HG03066 (cell line): ENCODE data around the gene APOOL.
"Not testable (repeated sequence)": the region's sequence is repeated elsewhere in the genome, so short reads cannot be mapped to it uniquely, and the experiment has no call there.

Source experiments
- ATAC-seq: cut with Tn5 transposase; IDR thresholded peaks from one replicate; pipeline ENCODE4 v1.9.1; 2021; ENCODE audit warnings: low read depth; ENCODE audit not compliant: unreplicated experiment

APOOL gene

GRCh38 chrX:85077247-85077646, 73.6 kb downstream of the APOOL start:
- not testable (repeated sequence) for ATAC-seq

GRCh38 chrX:85084770-85085393, 81.2 kb downstream of the APOOL start:
- ATAC-seq = no peak

GRCh38 chrX:85089321-85089840, 85.7 kb downstream of the APOOL start:
- ATAC-seq = no peak

DNA sequence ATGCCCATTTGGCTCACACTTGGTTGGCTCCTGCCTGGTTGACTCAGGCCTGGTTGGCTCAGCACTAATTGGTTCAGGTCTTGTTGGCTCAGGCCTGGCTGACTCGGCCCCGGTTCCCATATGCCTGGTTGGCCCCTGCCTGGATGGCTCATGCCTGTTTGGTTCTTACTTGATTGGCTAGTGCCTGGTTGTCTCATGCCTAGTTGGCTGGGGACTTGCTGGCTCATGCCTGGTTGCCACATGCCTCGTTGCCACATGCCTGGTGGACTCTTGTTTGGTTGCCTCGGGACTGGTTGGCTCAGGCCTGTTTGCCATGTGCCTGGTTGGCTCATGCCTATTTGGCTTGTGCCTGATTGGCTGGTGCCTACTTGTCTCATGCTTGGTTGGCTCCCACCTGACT, 103.7 kb downstream of the APOOL start:
- ATAC-seq = no peak

GRCh38 chrX:85108165-85108564, 104.5 kb downstream of the APOOL start:
- ATAC-seq = no peak

- no peak for ATAC-seq
These were observed 105.6 kb downstream of the APOOL start for GRCh38 chrX:85109235-85109634.

DNA sequence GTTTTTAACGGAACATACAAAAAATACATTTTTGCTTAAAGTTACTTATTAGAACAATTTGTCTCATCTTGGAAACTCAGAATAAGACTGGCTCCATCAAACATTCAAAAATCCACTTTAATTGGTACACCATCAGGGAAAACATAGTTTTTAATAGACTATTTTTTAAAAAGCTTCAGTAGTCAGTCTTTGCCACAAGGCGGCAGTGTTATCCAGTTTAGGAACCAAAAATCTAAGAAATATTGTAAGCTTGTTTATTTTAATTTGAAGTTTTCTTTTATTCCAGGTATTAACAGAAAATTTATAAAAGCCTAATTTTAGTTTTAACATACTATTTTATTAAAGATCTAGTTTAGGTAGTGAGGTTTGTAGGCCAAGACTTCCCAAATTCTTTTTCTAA, 107.7 kb downstream of the APOOL start:
- no peak for ATAC-seq

DNA sequence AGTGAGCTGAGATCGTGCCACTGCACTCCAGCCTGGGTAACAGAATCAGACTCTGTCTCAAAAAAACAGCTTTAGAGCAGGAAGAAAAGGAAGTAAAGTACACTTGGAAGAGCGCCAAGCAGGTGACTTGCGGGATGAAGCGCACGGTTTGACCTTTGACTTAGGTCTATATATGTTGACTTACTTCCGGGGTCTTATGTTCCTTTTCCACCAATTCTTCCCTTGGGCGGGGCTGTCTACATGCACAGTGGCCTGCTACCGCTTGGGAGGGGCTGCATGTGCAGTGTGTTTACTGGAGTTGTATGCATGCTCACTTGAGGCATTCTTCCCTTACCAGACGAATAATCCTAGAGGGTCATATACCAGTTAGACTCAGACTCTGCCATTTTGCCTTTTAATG, 108.6 kb downstream of the APOOL start:
- no peak for ATAC-seq

GRCh38 chrX:85113746-85114145, 110.1 kb downstream of the APOOL start:
- ATAC-seq = no peak

- ATAC-seq = no peak
These were observed 110.5 kb downstream of the APOOL start for GRCh38 chrX:85114171-85114570.

- ATAC-seq = no peak
These were observed 111.1 kb downstream of the APOOL start for GRCh38 chrX:85114776-85115175.

DNA sequence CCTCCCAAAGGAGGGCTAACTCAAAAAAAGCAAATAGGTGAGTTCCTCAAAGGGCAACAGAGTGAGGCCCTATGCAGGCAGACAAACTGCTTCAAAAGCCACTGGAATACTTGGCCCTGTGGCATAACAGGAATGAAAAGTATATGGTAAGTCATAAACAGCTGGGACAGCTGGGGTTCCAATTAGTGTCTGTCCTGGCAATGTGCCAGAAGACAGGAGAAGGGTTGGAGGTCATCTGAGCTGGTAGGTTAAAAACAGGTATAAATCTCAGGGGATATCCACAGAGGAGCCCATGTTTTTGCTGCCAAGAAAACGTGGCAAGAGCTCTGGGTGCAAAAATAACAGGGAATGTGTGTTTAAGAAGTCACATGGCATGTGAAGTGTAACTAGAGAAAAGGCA, 111.6 kb downstream of the APOOL start:
- no peak for ATAC-seq

- no peak for ATAC-seq
These were observed 132.7 kb downstream of the APOOL start for GRCh38 chrX:85136409-85136808.

DNA sequence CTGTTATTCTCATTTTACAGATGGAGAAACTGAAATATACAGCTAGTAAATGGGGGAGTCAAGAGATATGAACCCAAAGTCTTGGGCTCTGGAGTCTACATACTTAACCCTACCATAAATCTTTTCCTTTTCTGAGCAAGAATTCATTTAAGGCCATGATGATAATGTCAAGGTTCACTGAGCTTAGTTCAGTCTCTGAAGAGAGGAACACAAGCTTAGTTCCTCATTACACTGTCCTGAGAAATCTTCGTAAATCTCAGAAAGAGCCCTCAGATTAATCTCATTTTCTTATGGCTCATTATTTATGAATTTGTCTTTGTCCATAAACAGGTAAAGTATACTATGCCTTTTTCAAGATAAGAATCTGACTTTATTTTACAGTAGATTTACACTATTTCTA, 135.7 kb downstream of the APOOL start:
- ATAC-seq = no peak

DNA sequence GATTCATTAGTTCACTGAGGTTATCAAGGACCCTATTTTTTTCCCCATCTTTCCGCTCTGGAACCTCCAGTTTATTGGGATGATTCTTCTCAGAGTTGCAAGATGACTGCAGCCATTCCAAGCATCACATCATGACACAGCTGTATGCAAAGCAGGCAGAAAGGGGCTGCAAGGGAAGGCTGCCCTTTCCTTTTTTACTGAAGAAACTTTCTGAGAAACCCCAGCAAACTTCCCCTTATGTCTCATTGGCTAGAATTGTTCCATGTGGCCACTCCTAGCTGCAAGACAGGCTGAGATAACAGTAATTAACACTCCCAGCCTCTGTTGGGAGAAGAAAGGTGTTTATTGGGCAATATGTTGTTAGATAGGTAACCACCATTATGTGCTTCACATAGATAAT, 137.3 kb downstream of the APOOL start:
- no peak for ATAC-seq
